Measurements from ENCODE around the gene SLIT3. TPM values are rescaled to one million over a fixed set of nuclear protein-coding genes. Genes with fewer than 3 reads are reported as not detected.

Gene SLIT3
- total RNA-seq, 4 donors from 2014 or later: 0.72 to 37.4 (median 5.3) TPM

- TF ChIP-seq CTCF (IDR thresholded peaks at IDR 0.05) (no peak), POLR2A (IDR thresholded peaks at IDR 0.05) (no peak)
- Histone ChIP-seq H3K9me3 (no peaks in the 10 kb centered on the region), H3K36me3 (no peaks in the 10 kb centered on the region), H3K27me3 (no peaks in the 10 kb centered on the region), H3K4me3 (no peak overlapping the region), H3K4me1 (peaks cover 0 to 37% (median 4%) of the 10 kb centered on the region in 3 donors), H3K27ac (peak overlapping the region in 1 of 4 donors; percentile 13)
- intact Hi-C loops (cut with DNase I): no loop called here
- no peak for DNase-seq
- WGBS, 2 donors: 50 to 69% methylated on average over 1 of the region's 1 CpG
Measured at GRCh38 chr5:169223595-169223953, 77.4 kb downstream of the SLIT3 start.

DNA sequence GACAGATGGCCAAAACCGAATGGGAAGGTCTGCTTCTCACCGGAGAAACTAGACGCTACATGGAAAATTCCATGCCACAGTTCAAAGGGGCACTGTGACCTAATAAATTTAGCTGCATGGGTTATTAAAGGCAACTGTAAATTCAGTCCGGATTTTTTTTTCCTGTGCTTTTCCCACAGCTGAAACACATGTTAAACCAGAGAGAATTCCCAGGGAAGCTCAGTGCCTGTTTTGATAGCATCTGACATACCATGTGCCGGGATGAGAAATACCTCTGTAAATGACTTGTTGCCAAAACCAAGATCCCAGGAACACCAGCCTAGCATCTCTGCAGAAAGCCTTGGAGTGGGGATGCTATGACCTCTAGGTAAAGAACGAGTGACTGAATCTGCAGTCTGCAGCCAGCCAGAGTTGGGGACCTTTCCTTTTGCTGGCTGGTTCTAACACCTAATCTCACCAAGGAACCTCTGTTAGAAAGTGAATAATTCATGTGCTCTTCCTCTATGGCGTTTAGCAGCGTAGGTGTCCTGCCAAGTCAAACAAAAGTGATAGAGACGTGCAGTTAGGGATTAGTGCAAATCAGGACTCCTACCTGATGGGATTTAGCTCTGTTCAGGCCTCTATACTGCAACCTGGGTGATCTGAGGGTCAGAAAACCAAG is 77.9 kb downstream of the SLIT3 start:
- Histone ChIP-seq H3K36me3 (no peaks in the 10 kb centered on the region), H3K27me3 (no peaks in the 10 kb centered on the region), H3K9me3 (no peaks in the 10 kb centered on the region), H3K4me1 (peaks cover 0 to 34% (median 4%) of the 10 kb centered on the region in 3 donors), H3K4me3 (no peak overlapping the region), H3K27ac (peak overlapping the region in 1 of 4 donors; percentile 13)
- 54 to 60% methylated on average over 8 to 9 of the region's 9 CpGs for WGBS, 2 donors
- TF ChIP-seq POLR2A (IDR thresholded peaks at IDR 0.05) (no peak), CTCF (IDR thresholded peaks at IDR 0.05) (no peak)
- DNase-seq: no peak
- intact Hi-C loops (cut with DNase I): no loop called here

DNA sequence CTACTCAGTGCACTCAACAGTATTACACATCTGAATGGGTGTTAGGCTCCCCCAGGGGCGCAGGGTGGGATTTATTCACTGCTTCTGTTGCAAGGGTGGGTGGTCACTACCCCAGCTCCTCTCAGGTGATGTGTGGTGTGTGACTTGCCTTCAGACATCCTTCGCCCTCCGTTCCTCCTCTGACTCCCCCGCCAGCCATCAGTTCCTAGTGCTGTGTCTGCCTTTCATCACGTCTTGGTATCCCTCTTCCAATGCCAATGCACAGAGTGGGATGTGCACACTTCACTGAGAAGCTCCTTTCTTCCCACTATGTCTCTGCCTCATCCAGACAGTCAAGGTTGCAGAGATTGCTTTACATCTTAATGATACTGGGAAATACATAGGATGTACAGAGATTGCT is 79.4 kb downstream of the SLIT3 start:
- TF ChIP-seq POLR2A (IDR thresholded peaks at IDR 0.05): no peak
- no peak for TF ChIP-seq CTCF (IDR thresholded peaks at IDR 0.05)

GRCh38 chr5:169219961-169220360 is 81.0 kb downstream of the SLIT3 start:
- intact Hi-C loops (cut with DNase I): no loop called here
- TF ChIP-seq CTCF (IDR thresholded peaks at IDR 0.05) (no peak), POLR2A (IDR thresholded peaks at IDR 0.05) (no peak)
- Histone ChIP-seq H3K36me3 (no peaks in the 10 kb centered on the region), H3K4me3 (no peak overlapping the region), H3K4me1 (peaks cover 0 to 34% (median 4%) of the 10 kb centered on the region in 3 donors), H3K9me3 (no peaks in the 10 kb centered on the region), H3K27ac (no peak overlapping the region), H3K27me3 (no peaks in the 10 kb centered on the region)
- DNase-seq: no peak
- 90 to 95% methylated on average over 5 to 6 of the region's 6 CpGs for WGBS, 2 donors

More for the DNA sequence above, 79.4 kb downstream of the SLIT3 start:
- Histone ChIP-seq H3K4me3 (no peak overlapping the region), H3K27me3 (no peaks in the 10 kb centered on the region), H3K9me3 (no peaks in the 10 kb centered on the region), H3K36me3 (no peaks in the 10 kb centered on the region), H3K27ac (no peak overlapping the region), H3K4me1 (peaks cover 0 to 34% (median 4%) of the 10 kb centered on the region in 3 donors)
- no peak for DNase-seq
- WGBS, 2 donors: 83 to 93% methylated on average over 5 of the region's 5 CpGs
- intact Hi-C loops (cut with DNase I): no loop called here

- Histone ChIP-seq H3K27me3 (no peaks in the 10 kb centered on the region), H3K4me1 (peaks cover 0 to 34% (median 4%) of the 10 kb centered on the region in 3 donors), H3K36me3 (no peaks in the 10 kb centered on the region), H3K27ac (no peak overlapping the region), H3K4me3 (no peak overlapping the region), H3K9me3 (no peaks in the 10 kb centered on the region)
- DNase-seq: no peak
- intact Hi-C loops (cut with DNase I): no loop called here
- TF ChIP-seq CTCF (IDR thresholded peaks at IDR 0.05): no peak
- no peak for TF ChIP-seq POLR2A (IDR thresholded peaks at IDR 0.05)
- 60 to 67% methylated on average over 5 of the region's 5 CpGs for WGBS, 2 donors
Measured at GRCh38 chr5:169219351-169219750, 81.6 kb downstream of the SLIT3 start.
